Muscle of leg (tissue), 11 donors: ENCODE data around the gene NCOA1. TPM values are rescaled to one million over a fixed set of nuclear protein-coding genes. Genes with fewer than 3 reads are reported as not detected.
"Not testable (repeated sequence)": the region's sequence is repeated elsewhere in the genome, so short reads cannot be mapped to it uniquely, and the experiment has no call there.

Experiments used
- DNase-seq: peaks from one replicate; pipeline ENCODE4 v3.0.0; 2013
- H3K27ac ChIP-seq: one replicate; pipeline ENCODE4 v1.5.1; 2013; ENCODE audit warnings: mild to moderate bottlenecking, low read length, control low read depth
- H3K27me3 ChIP-seq: one replicate; pipeline ENCODE4 v1.6.1; 2013; ENCODE audit warnings: low read length; ENCODE audit not compliant: control insufficient read depth, insufficient read depth
- H3K36me3 ChIP-seq: one replicate; pipeline ENCODE4 v1.6.1; 2013; ENCODE audit warnings: low read length; ENCODE audit not compliant: control insufficient read depth, insufficient read depth
- H3K4me1 ChIP-seq: one replicate; pipeline ENCODE4 v1.6.1; 2013; ENCODE audit warnings: low read length; ENCODE audit not compliant: control insufficient read depth, insufficient read depth
- H3K4me3 ChIP-seq: one replicate; pipeline ENCODE4 v1.5.1; 2013; ENCODE audit warnings: low read length, control low read depth
- H3K9me3 ChIP-seq: replicated peaks from 2 replicates; pipeline ENCODE4 v1.6.1; 2013; ENCODE audit warnings: low read depth, low read length; ENCODE audit not compliant: control insufficient read depth
- WGBS: methylation state at CpG from one replicate; pipeline ENCODE4 v1.1.5; 2013; ENCODE audit warnings: missing lambda C conversion rate; ENCODE audit not compliant: insufficient coverage; 5-methylcytosine and 5-hydroxymethylcytosine counted together
- polyA plus RNA-seq, 8 donors: library from polyadenylated mRNA; unstranded; fragments of 120-200 nt; gene quantifications; one replicate each; pipeline versions ENCODE4 v1.2.1 to v1.2.3, GENCODE V29; 2013; ENCODE audit warnings: inconsistent platforms in 1 of 8, low replicate concordance in 1 of 8; ENCODE audit not compliant: insufficient read length in 8 of 8, insufficient read depth in 1 of 8
- total RNA-seq: library from RNA; stranded (reverse); fragments of 120-200 nt; gene quantifications from one replicate; pipeline ENCODE4 v1.2.4, GENCODE V29; 2013

The NCOA1 gene
- total and polyA plus RNA-seq, 9 donors: 69.6 to 106 (median 89.6) TPM

- not testable (repeated sequence) for H3K27me3 ChIP-seq, H3K4me1 ChIP-seq, DNase-seq, H3K4me3 ChIP-seq, H3K36me3 ChIP-seq, H3K27ac ChIP-seq, H3K9me3 ChIP-seq
- WGBS: no CpG with 5 or more reads among the region's 1 CpG
These were observed 90.9 kb downstream of the NCOA1 start for GRCh38 chr2:24581971-24582370.

- H3K4me1 ChIP-seq: no peaks in the 10 kb centered on the region
- no peak for DNase-seq
- peaks cover 2% of the 10 kb centered on the region for H3K9me3 ChIP-seq
- H3K27ac ChIP-seq: no peak overlapping the region
- WGBS: no CpG with 5 or more reads among the region's 3 CpGs
- no peaks in the 10 kb centered on the region for H3K27me3 ChIP-seq
- no peak overlapping the region for H3K4me3 ChIP-seq
- H3K36me3 ChIP-seq: peaks cover 25% of the 10 kb centered on the region
These were observed 95.9 kb downstream of the NCOA1 start for GRCh38 chr2:24586955-24587354.

- no peaks in the 10 kb centered on the region for H3K9me3 ChIP-seq
- no CpG with 5 or more reads among the region's 5 CpGs for WGBS
These were observed 97.2 kb downstream of the NCOA1 start for GRCh38 chr2:24588294-24588693.

GRCh38 chr2:24592441-24593100 is 101.5 kb downstream of the NCOA1 start:
- no peak overlapping the region for H3K4me3 ChIP-seq
- H3K27me3 ChIP-seq: no peaks in the 10 kb centered on the region
- H3K36me3 ChIP-seq: peaks cover 16% of the 10 kb centered on the region
- no peaks in the 10 kb centered on the region for H3K9me3 ChIP-seq
- H3K4me1 ChIP-seq: no peaks in the 10 kb centered on the region
- no peak overlapping the region for H3K27ac ChIP-seq
- 92% methylated on average over 1 of the region's 3 CpGs for WGBS
- DNase-seq: peak; percentile 11

More at GRCh38 chr2:24588294-24588693, 97.2 kb downstream of the NCOA1 start:
- Histone ChIP-seq H3K4me1 (no peaks in the 10 kb centered on the region), H3K4me3 (no peak overlapping the region), H3K36me3 (peaks cover 25% of the 10 kb centered on the region), H3K27me3 (no peaks in the 10 kb centered on the region), H3K27ac (no peak overlapping the region)
- no peak for DNase-seq

- no peak overlapping the region for H3K27ac ChIP-seq
- peaks cover 2% of the 10 kb centered on the region for H3K36me3 ChIP-seq
- no CpG with 5 or more reads among the region's 2 CpGs for WGBS
- no peak overlapping the region for H3K4me3 ChIP-seq
- DNase-seq: no peak
- no peaks in the 10 kb centered on the region for H3K9me3 ChIP-seq
- H3K27me3 ChIP-seq: no peaks in the 10 kb centered on the region
- no peaks in the 10 kb centered on the region for H3K4me1 ChIP-seq
These were observed 103.2 kb downstream of the NCOA1 start for GRCh38 chr2:24594283-24594682.

- no peak overlapping the region for H3K4me3 ChIP-seq
- H3K36me3 ChIP-seq: peaks cover 6% of the 10 kb centered on the region
- no peak for DNase-seq
These were observed 106.3 kb downstream of the NCOA1 start for GRCh38 chr2:24597181-24597870.

GRCh38 chr2:24600140-24600539 is 109.1 kb downstream of the NCOA1 start:
- 100% methylated on average over 1 of the region's 6 CpGs for WGBS
- H3K27ac ChIP-seq, H3K36me3 ChIP-seq, H3K4me3 ChIP-seq, H3K27me3 ChIP-seq, H3K4me1 ChIP-seq, DNase-seq: not testable (repeated sequence)
- H3K9me3 ChIP-seq: peaks cover 13% of the 10 kb centered on the region

More at GRCh38 chr2:24597181-24597870, 106.3 kb downstream of the NCOA1 start:
- no peaks in the 10 kb centered on the region for H3K27me3 ChIP-seq
- H3K9me3 ChIP-seq: no peaks in the 10 kb centered on the region
- no peaks in the 10 kb centered on the region for H3K4me1 ChIP-seq
- WGBS: no CpG with 5 or more reads among the region's 2 CpGs
- H3K27ac ChIP-seq: no peak overlapping the region

- H3K27me3 ChIP-seq: no peaks in the 10 kb centered on the region
- peaks cover 21% of the 10 kb centered on the region for H3K9me3 ChIP-seq
- WGBS: no CpG with 5 or more reads among the region's 3 CpGs
- H3K4me1 ChIP-seq: no peaks in the 10 kb centered on the region
- H3K27ac ChIP-seq: no peak overlapping the region
- H3K36me3 ChIP-seq: peaks cover 11% of the 10 kb centered on the region
- no peak overlapping the region for H3K4me3 ChIP-seq
- DNase-seq: no peak
These were observed 120.6 kb downstream of the NCOA1 start for GRCh38 chr2:24611631-24612030.

GRCh38 chr2:24613154-24613814 is 122.2 kb downstream of the NCOA1 start:
- no peak overlapping the region for H3K4me3 ChIP-seq
- WGBS: 78% methylated on average over 4 of the region's 6 CpGs
- no peaks in the 10 kb centered on the region for H3K4me1 ChIP-seq
- no peaks in the 10 kb centered on the region for H3K27me3 ChIP-seq
- peaks cover 11% of the 10 kb centered on the region for H3K36me3 ChIP-seq
- no peak overlapping the region for H3K27ac ChIP-seq
- H3K9me3 ChIP-seq: peaks cover 16% of the 10 kb centered on the region
- no peak for DNase-seq

GRCh38 chr2:24616616-24617015 is 125.6 kb downstream of the NCOA1 start:
- Histone ChIP-seq H3K9me3 (peaks cover 8% of the 10 kb centered on the region), H3K4me1 (peaks cover 2% of the 10 kb centered on the region), H3K36me3 (peaks cover 11% of the 10 kb centered on the region), H3K27ac (peak overlapping the region; percentile 45), H3K27me3 (no peaks in the 10 kb centered on the region), H3K4me3 (no peak overlapping the region)
- no CpG with 5 or more reads among the region's 2 CpGs for WGBS
- DNase-seq: peak; percentile 80
